Activated effector memory CD4-positive, alpha-beta T cell treated with Interleukin-2 at 50 U/mL for 16 hours (primary cell): ENCODE results near the gene MEX3B.
"Not testable (repeated sequence)": the region's sequence is repeated elsewhere in the genome, so short reads cannot be mapped to it uniquely, and the experiment has no call there.

ENCODE experiments used
- DNase-seq: peaks from one replicate; pipeline ENCODE4 v3.0.0-alpha.2; 2020

Gene MEX3B

DNA sequence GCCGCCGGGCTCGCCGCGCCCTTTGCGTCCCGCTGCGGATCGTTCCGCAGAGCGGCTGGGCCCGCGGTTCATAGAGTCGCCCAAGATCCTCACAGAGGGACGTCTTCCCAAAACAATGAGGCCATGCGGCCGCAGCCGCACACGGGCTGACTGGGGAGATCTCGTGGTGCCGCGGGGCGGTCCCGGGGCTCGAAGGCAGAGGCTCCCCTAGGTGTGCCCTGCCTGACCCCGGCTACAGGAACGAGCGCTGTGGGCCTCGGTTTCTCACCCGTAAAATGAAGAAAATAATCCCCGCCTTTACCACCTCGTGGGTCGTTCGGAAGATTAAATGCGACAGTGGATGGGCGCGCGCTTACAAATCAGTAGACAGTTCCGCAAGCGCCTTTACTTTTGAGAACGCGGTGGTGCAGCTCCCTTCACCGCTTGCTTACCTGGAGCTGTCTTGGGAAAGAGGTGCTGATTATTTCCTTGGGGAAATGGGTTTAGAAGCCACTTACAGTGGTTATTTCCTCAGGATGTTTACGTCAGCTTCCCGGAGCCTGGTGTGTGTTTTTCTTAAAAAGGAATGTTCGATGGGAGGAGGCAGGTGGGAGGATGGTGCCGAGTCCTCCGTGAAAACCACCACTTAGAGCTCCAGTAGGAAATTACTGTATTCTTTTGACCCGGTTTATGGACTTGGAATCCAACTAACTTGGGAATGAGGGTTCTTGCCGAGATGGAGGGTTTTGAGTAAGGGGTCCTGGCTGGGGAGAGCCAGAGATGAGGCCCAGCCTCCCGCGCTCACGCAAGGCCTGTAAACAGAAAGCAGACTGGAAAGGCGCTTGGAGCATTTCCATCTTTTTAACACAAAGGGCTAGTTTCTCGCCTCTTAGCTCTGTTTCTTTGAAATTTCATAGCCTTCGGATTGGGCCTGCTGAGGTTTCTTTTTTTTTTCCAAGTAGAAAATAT lies 1.9 kb upstream of the MEX3B start:
- DNase-seq = no peak

DNA sequence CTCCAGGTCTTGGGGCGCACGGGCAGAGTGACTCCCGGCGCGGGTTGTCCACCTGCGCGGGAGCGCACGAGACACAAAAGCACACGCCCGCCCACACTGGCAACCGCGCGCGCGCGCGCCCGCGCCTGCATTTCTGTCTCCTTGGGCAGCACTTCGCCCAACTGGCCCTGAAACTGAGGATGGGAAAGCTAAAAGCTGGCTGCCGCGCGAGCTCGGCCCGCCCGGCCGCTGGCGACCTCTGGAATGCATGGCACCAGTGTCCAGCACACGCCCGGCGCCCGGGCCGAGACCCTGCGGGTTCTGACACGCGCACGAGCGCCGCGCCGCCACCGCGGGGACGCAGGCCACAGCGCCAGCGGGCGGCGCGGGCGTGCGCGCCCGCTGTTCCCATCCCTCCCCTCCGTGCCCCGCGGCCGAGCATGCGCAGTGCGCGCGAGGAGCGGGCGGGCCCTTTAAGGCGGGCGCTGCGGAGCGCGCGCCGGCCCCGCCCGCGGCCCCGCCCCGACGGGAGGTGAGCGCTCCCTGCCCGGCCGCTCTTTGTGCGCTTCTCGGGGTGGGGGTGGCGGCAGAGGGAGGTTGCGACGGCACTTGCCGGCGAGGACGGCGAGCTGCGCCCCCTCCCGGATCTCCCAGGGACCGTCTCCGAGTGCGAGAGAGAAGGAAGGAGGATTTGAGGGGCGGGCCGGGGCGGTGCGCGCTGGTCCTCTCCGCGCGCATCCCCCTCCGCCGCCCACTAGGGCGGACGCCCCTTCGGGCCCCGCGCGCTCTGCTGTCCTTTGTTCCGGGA lies 1.0 kb upstream of the MEX3B start:
- DNase-seq = peak; percentile 83

DNA sequence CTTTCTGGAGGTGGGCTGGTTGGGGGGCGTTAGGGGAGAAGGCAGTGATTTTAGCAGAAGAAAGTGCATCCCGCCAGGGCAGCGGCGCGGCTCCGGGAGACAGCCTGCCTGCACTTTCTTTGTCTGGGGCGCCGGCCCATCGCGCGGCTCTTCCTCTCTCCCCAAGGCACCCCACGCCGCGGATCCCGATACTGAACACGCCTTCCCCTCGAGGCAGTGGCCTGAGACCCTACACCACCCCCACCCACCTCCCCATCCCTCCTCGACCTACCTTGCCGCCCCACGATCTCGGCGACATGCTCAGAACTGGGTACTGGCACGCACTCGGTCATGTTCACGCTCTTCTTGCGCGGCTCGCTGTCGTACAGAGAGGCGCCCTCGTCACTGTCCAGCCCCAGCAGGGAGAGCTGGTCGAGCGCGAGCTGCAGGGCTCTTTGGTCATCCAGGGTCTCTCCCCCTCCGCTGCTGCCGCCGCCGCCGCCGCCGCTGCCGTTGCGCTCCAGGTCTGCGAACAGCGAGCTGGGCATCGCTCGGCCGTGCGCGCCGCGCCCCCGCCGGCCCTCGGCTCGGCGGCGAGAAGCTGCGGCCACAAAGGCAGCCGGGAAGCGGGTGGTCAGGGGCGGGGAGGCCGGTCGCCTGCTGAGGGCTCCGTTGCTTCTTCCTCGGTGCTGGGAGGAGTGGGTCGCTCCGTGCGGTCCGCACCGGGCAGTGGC lies 483 bp downstream of the MEX3B start:
- DNase-seq = no peak

DNA sequence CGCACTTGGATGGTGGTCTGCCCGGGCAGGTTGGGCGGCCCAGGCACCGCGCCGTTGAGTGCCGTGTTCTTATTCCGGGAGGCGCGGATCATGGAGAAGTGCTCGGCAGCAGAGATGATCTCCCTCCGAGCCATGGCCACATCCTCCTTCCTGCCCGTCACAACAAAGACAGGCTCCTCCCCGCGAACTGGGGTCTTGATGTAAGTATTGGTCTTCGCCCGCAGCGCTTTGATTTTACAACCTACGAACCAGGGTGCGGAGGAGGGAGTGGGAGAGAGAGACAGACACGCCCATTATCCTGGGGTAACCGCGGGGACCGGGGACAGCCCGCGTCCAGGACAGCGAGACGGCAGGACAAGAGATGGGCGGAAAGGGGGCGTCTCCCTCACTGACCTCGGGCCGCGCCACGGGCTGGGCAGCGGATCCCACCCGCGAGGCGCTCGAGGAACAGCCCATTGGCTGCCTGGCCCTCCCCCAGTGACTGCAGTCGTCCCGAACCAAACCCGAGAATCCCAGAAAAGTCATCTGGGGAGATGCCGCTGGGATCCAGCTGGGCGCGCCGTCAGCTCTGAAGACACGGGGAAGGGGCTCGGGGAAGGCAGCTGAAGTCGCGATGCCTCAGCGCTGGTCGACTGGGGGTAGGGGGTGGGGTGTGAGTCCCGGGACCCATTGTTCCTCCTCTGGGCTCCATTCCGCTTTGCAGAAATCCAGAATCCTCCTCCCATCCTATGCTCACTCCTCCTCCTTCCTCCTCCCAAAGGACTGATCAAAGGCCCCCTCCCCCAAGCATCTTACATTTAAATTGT lies 1.2 kb downstream of the MEX3B start:
- DNase-seq = peak; percentile 15

DNA sequence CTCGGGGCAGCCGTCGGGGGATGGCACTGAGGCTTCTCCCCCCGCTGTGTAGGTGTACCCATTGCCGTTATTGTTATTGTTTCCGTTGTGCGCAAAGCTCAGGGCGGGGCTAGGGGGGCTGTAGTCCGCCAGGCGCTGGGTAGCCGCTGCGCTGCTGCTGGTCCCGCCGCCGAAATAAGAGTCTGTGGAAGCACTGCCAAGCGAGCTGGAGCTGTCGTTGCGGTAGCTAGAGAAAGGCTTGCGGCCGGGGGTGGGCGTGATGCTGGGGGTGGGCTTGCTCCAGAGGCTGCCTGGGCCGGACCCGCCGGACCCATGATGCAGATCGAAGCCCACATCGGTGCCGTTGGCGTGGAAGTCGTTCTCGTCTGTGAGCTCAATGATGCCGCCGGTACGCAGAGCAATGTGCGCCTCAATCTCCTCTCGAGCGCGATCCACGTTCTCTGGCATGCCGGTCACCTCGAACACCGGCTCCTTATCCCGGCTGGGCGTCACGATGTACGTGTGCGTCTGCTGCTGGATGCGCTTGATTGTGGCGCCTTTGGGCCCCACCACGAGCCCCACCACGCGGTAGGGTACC lies 1.9 kb downstream of the MEX3B start:
- no peak for DNase-seq

DNA sequence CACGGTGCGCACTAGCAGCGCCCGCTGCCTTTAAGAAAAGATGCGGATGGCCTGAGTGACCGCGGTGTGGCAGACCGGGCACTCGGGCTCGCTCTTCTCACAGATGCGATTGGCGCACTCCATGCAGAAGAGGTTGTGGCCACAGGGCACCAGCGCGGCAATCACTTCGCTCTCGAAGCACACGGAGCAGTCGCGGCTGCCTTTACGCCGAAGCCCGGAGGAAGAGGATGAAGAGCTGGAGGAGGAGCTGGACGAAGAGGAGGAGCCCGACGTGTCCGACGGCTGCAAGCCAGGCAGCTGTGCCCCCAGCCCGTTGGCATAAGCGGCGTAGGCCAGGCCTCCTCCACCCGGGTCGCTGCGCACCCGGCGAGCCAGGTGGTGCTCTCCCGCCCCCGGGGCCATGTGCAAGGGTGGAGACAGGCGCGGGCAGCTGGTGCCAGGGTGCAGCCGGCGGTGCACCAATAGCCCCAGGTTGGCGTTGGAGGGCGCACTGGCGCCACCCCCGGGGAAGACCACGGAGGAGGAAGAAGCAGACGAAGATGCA lies 2.6 kb downstream of the MEX3B start:
- DNase-seq = no peak

DNA sequence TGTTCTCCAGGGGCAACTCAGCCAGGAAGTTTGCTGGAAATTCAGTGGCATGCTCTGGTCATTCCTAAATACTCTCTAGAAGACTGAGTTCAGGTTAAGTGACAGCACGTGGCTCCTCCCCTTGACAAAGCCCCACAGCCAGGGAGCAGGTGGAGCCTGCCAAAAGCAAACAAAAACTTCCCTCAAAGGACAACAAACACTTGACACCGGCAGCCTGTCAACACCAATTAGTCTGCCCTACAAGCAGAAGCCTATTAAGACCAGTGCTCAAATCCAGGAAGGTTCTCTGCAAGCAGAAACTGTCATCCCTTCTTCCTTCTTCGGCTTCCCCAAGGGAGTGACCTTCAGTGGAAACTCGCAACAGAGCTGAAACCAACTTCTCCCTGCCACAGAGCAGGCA lies 5.0 kb downstream of the MEX3B start:
- no peak for DNase-seq

DNA sequence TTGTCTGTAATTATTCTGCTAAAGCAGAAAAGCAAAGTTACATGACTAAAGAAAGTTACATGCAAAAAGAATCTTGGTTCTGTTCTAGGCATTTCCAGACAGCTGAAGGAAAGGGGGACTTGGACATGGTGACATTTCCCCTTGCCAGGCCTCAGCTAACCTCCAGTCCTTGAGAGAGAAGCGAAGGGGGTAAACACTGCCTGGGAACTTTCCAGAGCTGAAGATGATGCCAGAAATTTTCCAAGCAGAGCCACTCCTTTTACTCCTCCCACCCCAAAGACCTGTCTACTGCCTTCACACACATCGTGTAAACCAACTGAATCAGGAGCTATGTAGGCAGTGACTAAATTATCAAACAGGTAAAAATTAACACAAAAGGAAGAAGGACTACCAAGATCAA lies 5.4 kb downstream of the MEX3B start:
- DNase-seq = no peak

DNA sequence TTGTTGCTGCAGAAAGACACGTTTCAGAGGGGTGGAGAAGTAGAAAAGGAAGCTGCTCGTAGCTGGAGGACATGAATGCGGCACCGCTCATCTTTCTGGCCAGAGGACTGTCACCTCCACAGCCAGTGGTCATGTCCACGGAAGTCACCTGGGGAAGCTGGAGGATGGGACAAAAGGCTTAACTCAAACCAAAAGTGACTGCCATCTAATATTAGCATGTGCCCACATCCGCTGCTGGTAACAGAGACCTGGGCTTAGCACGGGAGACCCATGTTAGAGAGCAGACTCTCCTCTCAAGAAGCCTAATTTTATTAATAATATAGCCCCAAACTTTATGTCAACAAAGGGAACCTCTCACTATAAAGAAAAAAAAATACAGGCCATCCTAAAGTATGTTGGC lies 5.9 kb downstream of the MEX3B start:
- DNase-seq = no peak

DNA sequence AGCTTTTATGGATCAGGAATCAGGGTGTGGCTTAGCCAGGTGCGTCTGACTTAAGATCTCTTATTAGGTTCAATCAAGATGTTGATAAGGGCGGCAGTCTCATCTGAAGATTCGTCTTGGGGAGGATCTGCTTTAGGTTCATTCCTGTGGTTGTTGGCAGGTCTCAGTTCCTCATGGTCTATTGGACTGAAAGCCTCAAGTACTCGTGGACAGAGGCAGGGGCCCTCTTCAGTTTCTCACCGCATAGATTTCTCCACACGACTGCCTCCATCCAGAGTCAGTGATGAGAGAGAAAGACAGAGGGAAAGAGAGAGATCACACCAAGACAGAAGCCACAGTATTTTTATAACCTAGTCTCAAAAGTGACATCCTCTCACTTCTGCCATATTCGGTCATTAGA lies 9.4 kb downstream of the MEX3B start:
- no peak for DNase-seq

DNA sequence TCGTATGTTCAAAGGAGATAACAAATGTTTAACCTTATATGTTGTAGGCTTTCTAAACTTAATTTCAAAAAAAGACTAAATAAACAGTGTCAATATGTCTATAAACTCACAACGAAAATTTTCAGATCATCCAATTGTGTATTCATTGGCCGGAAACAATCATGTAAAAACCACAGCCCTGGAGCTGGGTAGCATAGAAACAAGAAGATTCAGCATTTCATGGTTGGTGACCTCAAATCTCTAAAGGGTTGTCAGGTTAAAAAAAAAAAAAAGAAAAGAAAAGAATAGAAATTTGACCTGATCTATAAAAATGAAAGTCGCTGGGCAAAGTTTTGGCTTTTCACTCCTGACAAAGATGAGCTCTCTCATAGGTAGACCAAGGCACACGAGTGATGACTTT lies 13.9 kb downstream of the MEX3B start:
- no peak for DNase-seq

DNA sequence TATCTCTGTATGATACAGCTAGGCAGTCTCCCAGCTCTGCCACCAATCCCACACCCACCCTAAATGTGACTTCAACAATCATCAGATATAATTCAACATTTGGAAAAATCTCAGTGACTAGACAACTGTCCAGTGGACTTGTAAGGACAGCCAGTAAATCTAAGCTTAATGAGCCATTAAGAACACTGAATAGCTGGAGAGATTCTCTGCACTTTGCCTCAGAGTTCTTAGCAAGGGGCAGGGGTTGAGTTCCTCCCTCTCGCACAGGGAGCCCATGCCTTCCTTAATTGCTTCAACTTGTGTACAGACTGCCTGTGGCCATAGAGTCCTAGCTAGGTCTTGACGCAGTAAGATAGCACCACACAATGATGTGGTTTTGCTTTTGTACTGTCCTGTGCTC lies 15.6 kb downstream of the MEX3B start:
- no peak for DNase-seq

DNA sequence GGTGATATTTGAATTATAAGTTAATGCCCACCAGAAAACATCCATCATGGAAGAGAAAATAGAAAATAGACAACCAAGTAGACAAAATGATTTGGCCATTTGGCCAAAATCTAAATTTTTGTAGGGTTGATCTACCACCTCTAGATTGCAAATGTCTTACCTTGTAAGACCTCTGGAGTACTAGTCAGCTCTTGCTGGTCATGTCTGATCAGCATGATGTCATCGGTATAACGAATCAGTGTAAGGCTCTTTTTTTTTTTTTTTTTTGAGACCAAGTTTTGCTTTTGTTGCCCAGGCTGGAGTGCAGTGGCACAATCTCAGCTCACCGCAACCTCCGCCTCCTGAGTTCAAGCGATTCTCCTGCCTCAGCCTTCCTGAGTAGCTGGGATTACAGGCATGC lies 17.7 kb downstream of the MEX3B start:
- DNase-seq = not testable (repeated sequence)

DNA sequence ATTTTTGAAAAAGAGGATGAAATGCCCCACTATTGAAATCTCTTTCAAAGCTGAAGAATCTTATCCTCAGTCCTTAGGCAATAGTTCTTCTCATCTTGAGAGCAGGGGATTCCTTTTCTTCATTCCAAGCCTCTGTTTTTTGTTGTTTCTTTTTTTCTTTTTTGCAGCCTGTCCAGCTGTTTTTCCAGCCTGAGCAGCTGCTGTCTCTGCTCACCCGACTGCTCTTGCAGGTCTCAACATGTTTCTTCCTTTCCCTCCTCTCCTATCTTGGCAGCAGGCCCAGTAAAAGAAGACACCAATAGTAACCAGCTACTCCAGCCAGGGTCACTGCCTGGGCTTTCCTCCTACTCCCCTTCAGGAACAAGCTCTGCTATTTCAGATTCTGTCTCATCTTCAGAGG lies 23.8 kb downstream of the MEX3B start:
- DNase-seq = no peak

DNA sequence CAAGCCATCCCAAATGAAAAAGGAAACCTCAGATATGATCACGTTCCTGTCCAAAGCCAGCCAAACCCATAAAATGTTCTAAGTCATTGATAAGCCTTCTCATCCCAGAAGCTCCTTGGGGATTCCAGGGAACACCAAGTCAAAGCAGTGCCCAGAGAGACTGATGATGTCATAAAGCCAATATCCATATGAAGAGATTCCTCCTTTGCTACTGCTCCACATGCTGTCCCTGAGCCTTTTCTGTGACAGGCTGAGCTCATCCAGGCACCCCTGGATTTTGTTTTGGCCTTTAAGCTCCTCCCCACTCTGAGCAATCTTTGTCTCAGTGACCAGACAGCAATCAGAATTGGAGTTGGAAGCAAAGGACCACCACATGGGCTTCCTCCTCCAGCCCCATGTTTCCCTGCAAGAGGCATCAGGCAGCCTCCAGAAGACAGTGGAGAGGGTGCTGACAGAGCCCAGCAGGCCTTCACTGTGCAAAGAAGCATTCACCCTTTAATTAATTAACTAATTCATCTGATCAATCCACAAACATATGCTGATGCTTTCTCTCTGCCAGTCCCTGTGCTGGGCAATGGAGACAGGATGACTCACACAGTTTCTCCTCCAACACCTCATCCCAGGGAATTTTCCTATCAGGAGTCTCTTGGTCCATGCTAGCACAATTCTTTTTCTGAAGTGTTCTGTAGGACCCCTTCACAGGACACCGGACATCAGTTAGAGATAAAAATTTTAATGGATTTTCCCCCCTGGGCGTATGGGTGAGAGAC lies 25.0 kb downstream of the MEX3B start:
- DNase-seq = no peak

DNA sequence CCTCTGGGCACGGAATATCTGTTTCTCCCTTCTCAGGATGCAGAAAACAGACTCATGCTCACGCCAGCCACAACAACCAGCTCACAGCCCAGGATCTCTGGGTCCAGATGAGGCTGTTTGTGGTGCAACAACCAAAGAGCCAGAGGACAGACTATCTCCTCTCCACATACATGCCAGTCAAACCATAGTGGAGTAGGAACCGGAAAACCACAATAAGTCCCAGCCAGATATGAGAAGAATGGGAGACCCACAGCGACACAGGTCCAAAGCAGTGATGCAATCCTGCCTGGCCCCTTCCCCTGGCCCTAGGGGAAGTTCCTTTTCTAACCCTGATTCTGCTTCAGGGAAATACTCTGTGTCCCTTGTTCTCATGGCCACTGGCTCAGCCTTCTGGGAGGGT lies 27.6 kb downstream of the MEX3B start:
- no peak for DNase-seq

DNA sequence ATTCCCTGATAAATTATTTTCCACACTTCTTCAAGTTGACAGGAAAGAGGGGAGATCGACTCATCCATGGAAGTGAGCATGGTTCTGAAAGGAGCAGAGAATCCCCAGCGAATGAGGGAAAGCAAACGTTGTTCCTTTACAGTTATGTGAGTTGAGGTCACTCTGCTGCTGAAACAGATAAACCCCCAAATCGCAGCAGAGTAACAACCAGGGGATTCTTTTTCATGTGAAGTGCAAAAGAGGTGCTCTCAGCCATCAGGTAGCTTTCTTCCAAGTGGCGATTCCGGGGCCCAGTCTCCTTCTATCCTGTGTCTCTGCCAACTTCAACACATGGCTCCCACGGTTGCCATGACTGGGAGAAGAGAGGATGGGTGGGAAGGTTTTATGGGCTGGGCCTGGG lies 28.2 kb downstream of the MEX3B start:
- DNase-seq = no peak

DNA sequence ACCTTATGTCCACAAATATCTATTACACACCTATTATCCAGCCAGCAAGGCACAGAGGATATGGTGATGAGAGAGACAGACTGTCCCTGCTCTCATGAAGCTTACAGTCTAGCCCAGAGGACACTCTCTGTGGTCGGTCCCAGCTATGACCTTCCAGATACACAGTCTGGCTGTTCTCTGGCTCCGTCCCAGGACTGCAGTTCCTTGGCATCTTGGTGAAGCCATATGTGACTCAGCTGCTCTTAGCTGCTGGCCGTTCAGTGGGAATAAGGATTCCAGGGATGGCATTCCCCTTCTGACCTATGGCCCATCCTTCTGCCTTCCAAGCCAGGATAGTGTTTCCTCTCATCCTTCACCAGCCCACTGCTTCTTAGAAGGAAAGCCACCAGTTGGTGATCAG lies 30.8 kb downstream of the MEX3B start:
- no peak for DNase-seq

DNA sequence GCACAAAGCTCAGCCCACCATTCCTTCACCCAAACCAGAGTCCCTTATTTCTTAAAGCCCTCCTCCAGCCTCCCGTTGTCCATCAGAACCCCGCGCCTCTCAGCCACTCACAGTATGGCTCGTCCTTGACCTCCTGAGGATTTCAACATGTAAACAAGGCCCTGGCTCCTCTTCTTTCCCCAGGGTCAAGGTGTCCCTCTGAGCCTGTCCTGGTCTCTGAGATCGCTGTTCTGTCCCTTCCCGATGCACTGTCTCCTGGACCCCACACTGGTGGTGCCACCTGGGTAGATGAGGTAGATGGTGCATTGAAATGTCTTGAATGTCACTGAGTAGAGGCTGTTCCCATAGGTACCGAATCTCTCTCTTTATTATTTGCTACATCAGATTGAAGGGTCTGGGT lies 32.9 kb downstream of the MEX3B start:
- no peak for DNase-seq

DNA sequence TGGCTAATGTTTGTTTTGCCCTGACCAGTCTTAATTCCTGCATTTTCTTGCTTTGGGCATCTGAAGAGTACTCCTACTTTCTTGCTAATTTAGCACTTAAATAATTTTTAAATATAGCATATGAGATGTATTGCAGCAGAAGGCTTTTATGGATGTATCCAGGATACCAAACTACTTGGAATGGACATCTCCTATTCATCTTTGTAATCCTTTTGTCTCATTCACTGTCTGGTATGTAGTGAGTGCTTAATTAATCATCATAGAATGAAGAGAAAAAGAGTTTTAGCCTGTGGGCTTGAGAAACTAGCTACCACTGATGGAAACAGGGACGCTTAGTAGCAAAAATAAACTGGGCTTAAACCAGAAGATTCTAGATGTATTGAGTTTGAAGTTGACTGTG lies 40.6 kb downstream of the MEX3B start:
- no peak for DNase-seq

DNA sequence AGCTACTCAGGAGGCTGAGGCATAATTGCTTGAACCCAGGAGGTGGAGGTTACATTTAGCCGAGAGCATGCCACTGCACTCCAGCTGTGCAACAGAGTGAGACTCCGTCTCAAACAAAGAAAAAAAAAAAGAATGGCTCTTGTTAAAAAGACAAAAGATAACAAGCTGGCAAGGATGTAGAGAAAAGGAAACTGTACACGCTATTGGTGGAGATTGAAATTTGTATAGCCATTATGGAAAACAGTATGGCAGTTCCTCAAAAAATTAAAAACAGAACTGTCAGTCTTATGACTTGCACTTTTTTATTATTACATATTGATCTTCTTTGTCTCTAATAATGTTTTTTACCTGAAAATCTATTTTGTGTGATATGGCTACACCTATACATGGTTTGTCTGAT lies 41.9 kb downstream of the MEX3B start:
- DNase-seq = no peak
